SU-DHL-6 (cell line): ENCODE measurements around the gene SORL1.
A peak's percentile ranks its signal among the peaks of the same experiment; 100 is the strongest.

Experiments
- H2AFZ ChIP-seq: fragments of 200-600 bp; sonication (generic); 2 replicates; pipeline ENCODE4 v1.6.1; 2014; ENCODE audit warnings: low read depth, mild to moderate bottlenecking, moderate library complexity, mixed read lengths, antibody characterized with exemption, low read length; ENCODE audit not compliant: severe bottlenecking
- H3F3A ChIP-seq: fragments of 200-600 bp; shearing (Covaris generic); 2 replicates; pipeline ENCODE4 v1.6.0; 2016; ENCODE audit warnings: antibody characterized with exemption, mild to moderate bottlenecking; ENCODE audit not compliant: insufficient read depth
- H3K27ac ChIP-seq: fragments of 200-600 bp; sonication (generic); 2 replicates; pipeline ENCODE4 v1.5.1; 2016; ENCODE audit warnings: low read depth, mild to moderate bottlenecking, low read length, moderate library complexity, mixed read lengths
- H3K27me3 ChIP-seq: fragments of 200-600 bp; sonication (generic), shearing (Covaris generic); 2 replicates; pipeline ENCODE4 v1.6.0; 2014; ENCODE audit warnings: mild to moderate bottlenecking, low read length
- H3K36me3 ChIP-seq: fragments of 200-600 bp; sonication (generic); 2 replicates; pipeline ENCODE4 v1.6.1; 2014; ENCODE audit warnings: mild to moderate bottlenecking, low read length, mixed read lengths
- H3K4me2 ChIP-seq: fragments of 300-600, 200-600 bp; shearing (Covaris generic), sonication (generic); 2 replicates; pipeline ENCODE4 v1.6.0; 2014; ENCODE audit warnings: low read length, low read depth, mild to moderate bottlenecking; ENCODE audit not compliant: poor library complexity, severe bottlenecking
- H3K4me3 ChIP-seq: fragments of 200-600 bp; sonication (generic); 2 replicates; pipeline ENCODE4 v1.5.1; 2014; ENCODE audit warnings: antibody characterized with exemption, low read length, mild to moderate bottlenecking, mixed read lengths; ENCODE audit not compliant: insufficient read depth, poor library complexity, severe bottlenecking
- H3K79me2 ChIP-seq: fragments of 200-600 bp; sonication (generic); 2 replicates; pipeline ENCODE4 v1.6.1; 2014; ENCODE audit warnings: mild to moderate bottlenecking, low read length, moderate library complexity; ENCODE audit not compliant: insufficient read depth
- H3K9ac ChIP-seq: fragments of 200-600 bp; sonication (generic); 2 replicates; pipeline ENCODE4 v1.7.0; 2014; ENCODE audit warnings: mild to moderate bottlenecking, low read length
- H3K9me2 ChIP-seq: fragments of 200-600 bp; sonication (generic); replicated peaks from 2 replicates; pipeline ENCODE4 v1.6.1; 2014; ENCODE audit warnings: low read length; ENCODE audit not compliant: insufficient read depth
- H3K9me3 ChIP-seq: fragments of 200-600 bp; sonication (generic); 2 replicates; pipeline ENCODE4 v1.6.1; 2014; ENCODE audit warnings: low read length, mixed read lengths; ENCODE audit not compliant: insufficient read depth
- H4K20me1 ChIP-seq: fragments of 200-600 bp; sonication (generic); 2 replicates; pipeline ENCODE4 v1.6.1; 2014; ENCODE audit warnings: low read depth, mild to moderate bottlenecking, antibody characterized with exemption, low read length, moderate library complexity, mixed read lengths
- EZH2phosphoT487 ChIP-seq: fragments of 200-600 bp; sonication (generic), shearing (Covaris generic); conservative IDR thresholded peaks from 2 replicates; pipeline ENCODE4 v1.6.1; 2018; ENCODE audit warnings: mild to moderate bottlenecking, antibody characterized with exemption, low read length, moderate library complexity, mixed read lengths
- TF ChIP-seq, protein P1 (sequence below): fragments of 200-600 bp; sonication (generic); IDR thresholded peaks from one replicate; pipeline ENCODE4 v1.5.1; 2017; ENCODE audit warnings: antibody characterized with exemption, mild to moderate bottlenecking, low read length, moderate library complexity; ENCODE audit not compliant: insufficient read depth, poor library complexity, severe bottlenecking

Gene SORL1

DNA sequence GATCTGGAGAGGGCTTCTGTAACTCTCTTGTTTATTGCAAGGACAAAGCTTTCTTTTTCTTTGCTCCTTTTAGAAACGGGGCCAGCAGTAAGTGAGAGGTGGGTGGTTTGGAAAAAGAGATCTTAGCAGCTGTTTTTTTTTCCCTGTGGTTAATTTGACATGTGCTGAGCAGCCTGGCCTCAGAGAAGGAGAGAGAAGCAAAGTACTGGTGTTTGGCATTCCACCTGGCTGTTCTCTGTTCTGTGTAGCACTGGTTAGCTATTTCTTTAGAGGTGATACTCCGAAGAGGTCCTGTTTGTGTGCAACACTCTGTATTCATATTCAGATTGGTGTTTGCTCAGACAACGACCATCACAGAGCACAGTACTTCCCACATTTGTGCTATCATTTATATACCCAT lies 81.5 kb downstream of the SORL1 start:
- Histone ChIP-seq H3K9me2 (no peaks in the 10 kb centered on the region), H3K79me2 (peaks cover 76% of the 10 kb centered on the region), H3K36me3 (peaks cover 82% of the 10 kb centered on the region), H3K4me2 (no peak overlapping the region), H2AFZ (no peak overlapping the region), H3K9ac (no peak overlapping the region), H3K27ac (peak overlapping the region; percentile 17; the same call in 1 of the 2 replicates), H4K20me1 (peaks cover 12% of the 10 kb centered on the region; the same call in 1 of the 2 replicates), H3K27me3 (no peaks in the 10 kb centered on the region), H3K9me3 (no peaks in the 10 kb centered on the region), H3K4me3 (no peak overlapping the region), H3F3A (peaks cover 49% of the 10 kb centered on the region)
- no peak for TF ChIP-seq EZH2phosphoT487

DNA sequence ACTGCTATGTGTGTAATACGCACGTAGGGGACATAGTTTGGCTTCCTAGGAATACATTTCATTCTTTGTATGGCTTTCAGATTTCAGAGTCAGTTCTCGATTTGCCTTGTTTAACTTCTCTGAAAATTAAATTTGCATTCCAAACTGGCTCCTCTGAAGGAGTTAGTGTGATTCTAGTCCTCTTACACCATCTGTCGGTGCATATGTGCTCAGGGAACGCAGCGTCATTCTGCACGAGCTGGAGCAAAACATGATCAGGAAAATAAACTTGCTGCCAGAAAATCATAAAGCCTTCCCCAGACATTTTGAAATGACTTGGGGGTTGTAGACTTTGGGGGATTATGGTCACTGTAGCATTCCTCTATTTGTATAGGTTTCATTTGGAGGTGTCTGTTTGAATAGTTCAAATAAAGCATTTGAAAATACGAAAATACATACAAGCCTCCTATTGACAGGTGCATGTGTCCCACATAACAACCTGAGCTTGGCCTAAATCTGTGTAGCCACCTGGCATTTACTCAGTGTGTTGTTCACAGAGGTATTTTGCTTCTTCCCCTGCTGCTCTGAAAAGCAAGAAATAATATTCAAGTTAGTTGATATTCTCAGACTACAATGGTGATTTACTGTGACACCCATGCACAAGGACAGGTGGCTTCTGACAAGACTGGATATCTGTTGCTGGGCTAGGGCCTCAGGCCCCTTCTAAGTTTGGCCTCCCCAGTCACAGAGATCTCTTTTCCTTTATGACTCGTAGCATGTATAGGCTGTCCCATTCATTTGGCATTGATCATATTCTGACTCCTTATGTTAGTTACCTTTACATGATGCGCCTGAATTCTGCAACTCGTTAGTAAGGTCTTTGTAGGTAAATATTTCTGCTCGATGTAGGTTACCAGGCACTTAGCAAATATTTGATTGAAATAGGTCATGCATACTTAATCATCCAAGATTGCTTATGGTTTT lies 82.3 kb downstream of the SORL1 start:
- TF ChIP-seq EZH2phosphoT487: no peak
- TF ChIP-seq, protein P1, sequence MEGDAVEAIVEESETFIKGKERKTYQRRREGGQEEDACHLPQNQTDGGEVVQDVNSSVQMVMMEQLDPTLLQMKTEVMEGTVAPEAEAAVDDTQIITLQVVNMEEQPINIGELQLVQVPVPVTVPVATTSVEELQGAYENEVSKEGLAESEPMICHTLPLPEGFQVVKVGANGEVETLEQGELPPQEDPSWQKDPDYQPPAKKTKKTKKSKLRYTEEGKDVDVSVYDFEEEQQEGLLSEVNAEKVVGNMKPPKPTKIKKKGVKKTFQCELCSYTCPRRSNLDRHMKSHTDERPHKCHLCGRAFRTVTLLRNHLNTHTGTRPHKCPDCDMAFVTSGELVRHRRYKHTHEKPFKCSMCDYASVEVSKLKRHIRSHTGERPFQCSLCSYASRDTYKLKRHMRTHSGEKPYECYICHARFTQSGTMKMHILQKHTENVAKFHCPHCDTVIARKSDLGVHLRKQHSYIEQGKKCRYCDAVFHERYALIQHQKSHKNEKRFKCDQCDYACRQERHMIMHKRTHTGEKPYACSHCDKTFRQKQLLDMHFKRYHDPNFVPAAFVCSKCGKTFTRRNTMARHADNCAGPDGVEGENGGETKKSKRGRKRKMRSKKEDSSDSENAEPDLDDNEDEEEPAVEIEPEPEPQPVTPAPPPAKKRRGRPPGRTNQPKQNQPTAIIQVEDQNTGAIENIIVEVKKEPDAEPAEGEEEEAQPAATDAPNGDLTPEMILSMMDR: no peak
- no peaks in the 10 kb centered on the region for H3K27me3 ChIP-seq
- no peak overlapping the region for H3K4me3 ChIP-seq
- H3K79me2 ChIP-seq: peaks cover 74% of the 10 kb centered on the region
- no peak overlapping the region for H3K4me2 ChIP-seq
- H2AFZ ChIP-seq: no peak overlapping the region
- peaks cover 79% of the 10 kb centered on the region for H3K36me3 ChIP-seq
- H3K9ac ChIP-seq: no peak overlapping the region
- peak overlapping the region; percentile 17 for H3K27ac ChIP-seq
- no peaks in the 10 kb centered on the region for H3K9me3 ChIP-seq
- H3F3A ChIP-seq: peaks cover 49% of the 10 kb centered on the region; the same call in 1 of the 2 replicates
- H3K9me2 ChIP-seq: no peaks in the 10 kb centered on the region
- H4K20me1 ChIP-seq: peaks cover 12% of the 10 kb centered on the region; the same call in 1 of the 2 replicates

DNA sequence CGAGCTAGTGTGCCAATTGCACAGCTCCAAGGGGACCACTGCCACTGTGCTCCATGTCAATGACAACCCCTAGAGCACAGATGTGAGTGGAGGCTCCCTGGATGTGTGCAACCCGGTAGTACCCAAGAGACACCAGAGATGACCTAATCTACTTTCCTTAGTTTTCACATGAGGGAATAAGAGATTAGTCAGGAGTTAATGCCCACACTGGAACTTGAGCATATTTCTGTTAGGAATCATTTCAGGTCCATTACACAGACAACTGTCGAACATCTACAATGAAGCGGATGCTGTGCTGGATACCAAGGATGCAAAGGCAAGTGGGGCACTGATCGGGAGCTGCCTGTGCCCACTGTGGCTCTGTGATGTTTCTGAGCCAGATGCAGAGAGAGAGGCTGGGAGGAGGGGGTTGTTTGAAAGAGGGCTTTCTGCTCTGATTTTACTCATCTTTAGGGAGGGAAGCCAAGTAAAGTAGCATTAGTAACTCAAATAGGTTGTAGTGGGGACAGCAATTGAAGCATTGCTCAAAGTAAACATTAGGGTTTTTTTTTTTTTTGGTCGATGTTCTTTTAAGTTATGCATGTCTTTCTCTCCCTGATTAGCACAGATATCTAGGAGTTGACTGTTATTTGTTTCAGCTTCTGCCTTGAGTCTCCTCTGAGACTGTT lies 83.1 kb downstream of the SORL1 start:
- Histone ChIP-seq H3K9me2 (no peaks in the 10 kb centered on the region), H3K27ac (peak overlapping the region; percentile 17), H3K4me3 (no peak overlapping the region), H3K9me3 (no peaks in the 10 kb centered on the region), H2AFZ (no peak overlapping the region), H3F3A (peaks cover 49% of the 10 kb centered on the region; the same call in 1 of the 2 replicates), H3K36me3 (peaks cover 78% of the 10 kb centered on the region), H3K79me2 (peaks cover 73% of the 10 kb centered on the region), H3K27me3 (no peaks in the 10 kb centered on the region), H3K4me2 (no peak overlapping the region), H3K9ac (no peak overlapping the region), H4K20me1 (0 out of 2 replicates have a peak, but pooled peaks cover 5% of the 10 kb centered on the region)
- TF ChIP-seq EZH2phosphoT487: no peak
- TF ChIP-seq, protein P1: no peak
